Renal pelvis (tissue), 4 donors: ENCODE measurements around the gene TOR1A. TPM values are rescaled to one million over a fixed set of nuclear protein-coding genes. Genes with fewer than 3 reads are reported as not detected.

Experiments used
- DNase-seq: peaks from one replicate; pipeline ENCODE4 v3.0.0-alpha.2; 2013
- polyA plus RNA-seq, 3 donors: library from polyadenylated mRNA; unstranded; fragments of 120-200 nt; gene quantifications; one replicate each; pipeline ENCODE4 v1.2.1, GENCODE V29; 2013; ENCODE audit not compliant: insufficient read length in 3 of 3

The TOR1A gene
- polyA plus RNA-seq, 3 donors, result 39.2 to 44.0 (median 40.0) TPM

DNA sequence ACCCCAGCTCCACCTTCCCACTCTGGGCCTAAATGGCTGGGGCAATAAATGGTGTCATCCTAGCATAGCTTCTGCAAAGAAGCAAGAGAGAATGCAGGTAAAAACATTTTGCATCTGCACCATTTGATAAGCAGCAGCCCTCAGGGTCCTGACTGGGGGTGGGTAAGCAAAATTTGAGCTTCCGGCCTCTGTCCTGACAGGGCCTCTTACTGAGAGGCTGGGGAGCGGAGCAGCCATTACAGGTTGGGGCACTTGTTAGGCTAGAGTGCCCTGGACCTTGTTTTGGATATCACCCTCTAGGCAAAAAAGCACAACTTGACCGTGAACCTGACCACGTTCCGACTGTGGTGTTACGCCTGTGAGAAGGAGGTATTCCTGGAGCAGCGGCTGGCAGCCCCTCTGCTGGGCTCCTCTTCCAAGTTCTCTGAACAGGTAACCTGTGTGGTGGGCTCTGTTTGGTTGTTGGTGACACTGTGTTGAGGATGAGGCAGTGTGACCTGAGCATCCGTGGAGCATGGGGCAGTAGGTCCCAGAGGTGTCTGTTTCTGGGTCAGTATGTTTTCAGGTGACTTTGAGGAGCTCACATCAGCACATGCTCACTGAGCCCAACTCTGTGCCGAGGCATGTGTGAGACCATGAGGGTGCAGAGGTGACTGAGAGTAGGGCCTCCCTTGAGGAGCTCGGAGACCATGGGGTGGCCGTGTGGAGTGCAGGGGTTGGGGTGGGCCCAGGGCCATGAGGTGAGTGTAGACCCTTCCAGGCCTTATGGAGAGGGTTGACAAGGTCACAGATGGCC, 34.4 kb upstream of the TOR1A start:
- DNase-seq, result no peak

DNA sequence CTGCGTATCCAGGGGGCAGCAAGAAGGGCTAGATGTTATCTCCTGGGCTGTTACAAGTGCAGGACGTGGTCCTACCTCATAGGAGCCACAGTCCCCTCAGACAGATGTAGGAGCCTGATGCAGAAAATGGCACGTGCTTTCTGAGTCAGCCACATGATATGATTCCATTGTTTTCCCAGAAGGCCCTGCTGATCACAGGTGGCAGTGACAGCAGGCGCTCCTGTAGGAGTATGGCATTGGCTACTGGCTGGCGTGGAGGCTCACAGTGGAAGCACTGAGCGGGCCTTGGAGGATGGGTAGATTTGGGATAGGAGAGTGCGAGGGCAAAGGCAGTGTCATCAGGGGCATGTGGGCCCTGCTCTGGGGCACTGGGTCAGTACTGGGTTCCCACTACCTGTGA, 33.3 kb upstream of the TOR1A start:
- no peak for DNase-seq

DNA sequence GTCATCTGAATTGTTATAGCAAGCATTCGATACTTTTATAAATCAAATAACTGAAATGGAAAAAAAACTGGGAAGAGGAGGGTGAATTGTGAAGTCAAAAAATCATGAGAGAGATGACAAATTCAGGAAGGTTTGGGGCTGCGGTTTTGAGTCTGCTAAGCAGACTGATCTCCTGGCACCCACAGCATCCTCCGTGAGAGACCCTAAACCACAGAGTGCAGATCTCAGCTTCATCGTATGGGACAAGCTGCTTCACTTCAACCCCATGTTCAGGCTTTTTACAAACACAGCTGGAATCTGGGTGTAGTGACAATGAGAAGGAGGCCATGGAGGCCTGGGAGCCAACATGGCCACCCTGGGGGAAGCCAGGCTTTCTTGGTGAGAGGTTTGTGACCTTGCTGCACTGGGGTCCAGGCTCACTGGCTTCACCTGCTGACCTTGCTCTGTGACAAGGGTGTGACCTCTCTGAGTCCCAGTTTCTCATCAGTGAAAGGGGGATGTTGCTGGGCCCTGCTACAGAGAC, 30.7 kb upstream of the TOR1A start:
- no peak for DNase-seq

DNA sequence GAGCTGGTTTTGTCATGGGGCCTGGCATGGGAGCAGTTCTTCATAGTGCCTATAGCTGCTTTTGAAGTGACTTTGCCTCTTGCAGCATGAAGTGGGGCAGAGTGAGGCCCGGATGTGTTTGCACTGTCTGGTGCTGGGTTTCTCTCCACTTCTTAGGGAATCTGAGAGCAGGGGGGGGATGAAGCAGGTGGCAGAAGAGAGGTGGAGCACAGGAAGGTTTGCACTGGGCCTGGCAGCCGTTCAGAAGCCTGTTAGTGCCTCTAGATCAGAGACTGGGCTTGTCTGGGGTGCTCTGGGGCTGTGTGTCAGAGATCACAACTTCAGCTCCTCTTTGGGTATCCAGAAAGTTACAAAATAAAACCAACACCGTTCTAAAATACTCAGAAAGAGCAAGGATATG, 29.7 kb upstream of the TOR1A start:
- no peak for DNase-seq

DNA sequence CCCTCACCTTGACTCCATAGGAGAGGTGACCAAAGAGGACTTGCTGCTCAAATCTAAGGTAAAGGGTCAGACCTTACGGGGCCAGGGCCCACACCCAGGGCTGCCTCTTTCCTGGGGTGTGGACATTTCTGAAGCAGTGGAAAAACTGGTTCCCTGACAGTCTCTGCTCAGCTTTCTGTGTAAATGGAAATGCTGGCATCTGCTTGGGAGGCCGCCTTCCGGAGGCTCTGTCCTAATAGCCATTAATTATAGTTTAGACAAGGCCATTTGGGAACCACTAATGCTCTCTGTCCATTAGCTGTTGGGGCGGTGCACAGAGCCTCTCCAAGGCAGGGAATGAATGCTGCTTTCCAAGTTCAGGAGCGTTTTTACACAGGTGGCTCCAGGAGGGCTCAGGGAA, 28.6 kb upstream of the TOR1A start:
- DNase-seq, result no peak

DNA sequence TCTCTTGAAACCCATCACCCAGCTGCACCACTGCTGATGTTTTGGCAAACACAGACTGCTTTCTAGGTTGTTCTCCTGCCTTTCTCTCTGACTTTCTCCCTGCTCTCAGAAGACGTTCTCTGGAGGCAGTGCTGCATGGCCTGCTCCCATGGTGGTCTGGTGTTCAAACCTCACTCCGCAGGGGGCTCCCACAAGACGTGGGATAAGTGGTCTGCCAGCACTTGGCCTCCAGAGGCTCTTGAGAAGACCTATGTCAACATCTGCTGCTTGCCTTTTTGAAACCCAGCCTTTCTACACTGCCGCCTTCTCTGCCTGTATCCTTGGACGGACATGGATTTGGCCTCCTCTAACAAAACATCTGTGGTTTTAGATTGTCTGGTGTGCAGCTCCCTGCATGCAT, 27.9 kb upstream of the TOR1A start:
- DNase-seq, result no peak

DNA sequence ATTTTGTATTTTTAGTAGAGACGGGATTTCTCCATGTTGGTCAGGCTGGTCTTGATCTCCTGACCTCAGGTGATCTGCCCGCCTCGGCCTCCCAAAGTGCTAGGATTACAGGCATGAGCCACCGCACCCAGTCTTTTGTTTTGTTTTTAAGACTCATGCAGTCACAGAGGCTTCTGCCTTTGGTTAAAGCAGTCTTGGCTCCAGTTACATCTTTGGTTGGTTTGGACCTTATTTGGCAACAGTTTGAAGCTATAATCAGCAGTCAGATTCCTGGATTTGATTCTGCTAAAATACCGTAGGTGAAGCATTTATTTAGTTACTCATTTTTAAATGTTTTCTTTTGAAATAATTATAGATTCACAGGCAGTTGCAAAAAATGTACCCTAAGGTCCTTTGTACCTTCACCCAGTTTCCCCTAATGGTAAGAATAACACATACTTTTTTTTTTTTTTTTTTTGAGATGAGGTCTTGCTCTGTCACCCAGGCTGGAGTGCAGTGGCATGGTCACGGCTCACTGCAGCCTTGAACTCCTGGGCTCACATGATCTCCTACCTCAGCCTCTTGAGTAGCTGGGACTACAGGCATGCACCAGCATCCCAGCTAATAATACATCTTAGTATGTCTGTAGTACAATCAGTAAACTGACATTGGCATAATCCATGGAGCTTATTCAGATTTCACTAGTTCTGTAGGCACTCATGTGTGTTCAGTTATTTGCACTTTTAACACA, 27.1 kb upstream of the TOR1A start:
- no peak for DNase-seq

DNA sequence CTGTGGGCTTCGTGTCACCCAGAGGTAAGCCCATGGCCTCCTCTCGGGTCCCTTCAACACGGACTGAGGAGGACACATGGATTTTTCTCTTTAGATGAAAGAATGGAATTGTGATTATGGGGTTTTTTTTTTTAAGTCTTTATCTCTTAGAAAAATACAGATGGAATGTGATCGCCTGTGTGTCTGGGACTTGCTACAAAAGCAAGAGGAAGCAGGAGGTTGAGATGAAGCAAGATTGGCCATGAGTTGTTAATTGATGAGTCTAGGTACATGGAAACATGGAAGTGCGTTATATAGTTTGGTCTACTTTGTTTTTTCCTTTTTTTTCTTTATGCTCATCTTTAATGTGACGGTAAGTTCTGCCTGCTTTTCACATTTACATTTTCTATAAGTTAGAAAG, 26.0 kb upstream of the TOR1A start:
- no peak for DNase-seq

DNA sequence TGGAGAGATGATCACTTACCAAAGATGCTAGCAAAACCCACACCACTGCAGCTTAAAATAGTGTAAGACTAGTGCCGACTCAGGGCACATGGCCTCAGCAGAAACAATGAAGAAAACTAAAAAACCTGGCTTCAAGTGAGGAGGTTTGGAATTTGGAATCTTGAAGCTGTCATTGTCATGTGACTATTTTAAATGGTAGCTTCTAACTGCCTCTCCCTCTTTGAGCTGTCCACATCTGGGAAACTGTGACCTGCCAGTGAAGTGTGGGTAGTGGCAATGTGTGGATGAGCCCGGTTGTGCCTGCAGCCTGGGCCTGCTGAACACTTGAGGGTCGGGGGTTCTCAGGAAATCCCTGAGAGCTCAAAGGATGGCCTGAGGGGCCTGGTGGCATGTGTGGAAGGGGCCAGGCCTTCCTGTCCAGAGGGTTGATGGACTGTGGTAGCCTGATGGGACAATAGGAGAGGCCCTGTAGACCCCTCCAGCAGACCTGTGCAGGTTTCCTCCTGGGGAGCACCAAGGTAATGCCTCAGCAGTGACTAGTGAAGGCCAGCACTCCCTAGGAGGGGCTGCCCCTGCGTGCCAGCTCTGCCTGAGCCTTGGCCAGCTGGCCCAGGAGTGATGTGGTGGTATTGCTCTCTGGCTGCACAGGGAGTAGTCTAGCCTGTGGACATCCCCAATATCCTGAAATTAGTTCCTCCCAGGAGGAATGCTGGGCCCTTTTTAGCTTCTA, 24.9 kb upstream of the TOR1A start:
- no peak for DNase-seq

DNA sequence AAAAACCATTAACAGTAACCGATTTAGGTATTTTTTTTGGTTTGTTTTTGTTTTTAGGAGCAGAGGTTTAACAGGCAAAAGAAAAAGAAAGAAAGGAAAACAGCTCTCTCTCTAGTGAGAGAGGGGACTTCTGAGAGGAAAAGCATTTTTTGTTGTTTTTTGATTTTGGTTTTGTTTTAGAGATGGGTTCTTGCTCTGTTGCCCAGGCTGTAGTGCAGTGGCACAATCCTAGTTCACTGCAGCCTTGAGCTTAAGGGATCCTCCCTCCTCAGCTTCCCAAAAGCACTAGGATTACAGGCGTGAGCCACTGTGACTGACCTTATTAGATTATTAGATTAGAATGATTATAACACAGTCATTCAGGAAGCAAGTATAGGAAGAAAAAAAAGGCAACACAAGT, 21.4 kb upstream of the TOR1A start:
- no peak for DNase-seq

DNA sequence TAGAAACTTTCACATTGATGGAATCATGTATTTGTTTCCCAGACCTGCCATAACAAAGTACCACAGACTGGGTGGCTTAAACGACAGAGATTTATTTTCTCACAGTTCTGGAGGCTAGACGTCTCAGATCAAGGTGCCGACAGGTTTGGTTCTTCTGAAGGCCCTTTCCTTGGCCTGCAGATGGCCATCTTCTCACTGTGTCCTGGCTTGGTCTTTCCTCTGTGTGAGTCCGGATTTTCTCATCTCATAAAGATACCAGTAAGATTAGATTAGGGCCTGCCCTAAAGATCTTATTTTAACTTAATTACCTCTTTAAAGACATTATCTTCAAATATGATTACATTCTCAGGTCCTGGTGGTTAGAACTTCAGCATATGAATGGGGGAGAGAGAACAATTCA, 17.1 kb upstream of the TOR1A start:
- no peak for DNase-seq

DNA sequence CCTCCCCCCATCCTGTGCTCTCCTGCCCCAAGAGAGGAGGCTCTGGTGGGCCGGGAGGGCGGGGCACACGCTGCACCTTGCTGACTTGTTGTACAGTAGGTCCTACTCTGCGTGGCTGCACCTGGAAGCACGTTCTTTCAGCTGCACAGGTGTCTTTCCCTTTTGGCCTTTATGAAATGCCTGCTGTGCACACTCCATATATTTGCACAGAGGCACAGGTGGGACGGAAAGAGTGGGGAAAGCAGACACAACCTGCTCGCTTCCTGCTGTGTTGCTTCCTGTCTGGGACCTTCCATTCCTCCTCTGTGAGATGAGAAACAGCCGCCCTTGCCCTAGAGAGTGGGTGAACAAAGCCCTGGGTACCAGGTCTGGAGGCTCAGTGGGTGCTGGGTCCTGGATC, 16.1 kb upstream of the TOR1A start:
- no peak for DNase-seq

DNA sequence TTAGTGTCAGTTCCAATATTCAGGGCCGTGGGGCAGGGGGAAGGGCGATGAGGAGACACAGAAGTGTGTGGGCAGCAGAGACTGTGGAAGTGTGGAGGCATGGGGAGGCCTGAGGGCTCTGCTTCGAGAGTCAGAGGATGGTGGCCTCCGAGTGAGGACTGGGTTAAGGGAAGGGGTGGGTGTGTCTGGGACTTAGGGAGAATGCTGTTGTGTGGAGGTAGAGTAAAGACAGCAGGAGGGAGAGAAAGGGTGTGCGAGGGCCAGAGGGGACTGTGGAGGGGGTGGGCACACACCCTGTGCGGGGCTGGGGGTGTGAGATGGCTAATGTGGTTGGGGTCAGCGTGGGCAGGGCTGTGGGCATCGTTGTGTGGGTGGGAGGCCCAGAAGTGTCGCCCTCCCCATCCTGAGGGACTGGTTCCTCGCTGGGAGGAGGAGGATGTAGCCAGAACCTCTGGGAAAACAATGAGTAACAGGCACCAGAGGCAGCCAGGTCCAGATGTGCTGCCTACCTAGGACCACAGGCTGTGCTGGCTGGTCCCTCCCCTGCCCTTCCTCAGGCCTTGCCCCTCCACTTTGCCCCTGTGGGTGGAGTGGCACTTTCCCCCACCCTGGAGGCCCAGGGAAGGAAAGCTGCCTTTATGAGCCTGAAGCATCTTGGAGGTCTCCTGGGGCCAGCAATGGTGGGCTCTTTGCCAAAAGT, 15.5 kb upstream of the TOR1A start:
- no peak for DNase-seq

DNA sequence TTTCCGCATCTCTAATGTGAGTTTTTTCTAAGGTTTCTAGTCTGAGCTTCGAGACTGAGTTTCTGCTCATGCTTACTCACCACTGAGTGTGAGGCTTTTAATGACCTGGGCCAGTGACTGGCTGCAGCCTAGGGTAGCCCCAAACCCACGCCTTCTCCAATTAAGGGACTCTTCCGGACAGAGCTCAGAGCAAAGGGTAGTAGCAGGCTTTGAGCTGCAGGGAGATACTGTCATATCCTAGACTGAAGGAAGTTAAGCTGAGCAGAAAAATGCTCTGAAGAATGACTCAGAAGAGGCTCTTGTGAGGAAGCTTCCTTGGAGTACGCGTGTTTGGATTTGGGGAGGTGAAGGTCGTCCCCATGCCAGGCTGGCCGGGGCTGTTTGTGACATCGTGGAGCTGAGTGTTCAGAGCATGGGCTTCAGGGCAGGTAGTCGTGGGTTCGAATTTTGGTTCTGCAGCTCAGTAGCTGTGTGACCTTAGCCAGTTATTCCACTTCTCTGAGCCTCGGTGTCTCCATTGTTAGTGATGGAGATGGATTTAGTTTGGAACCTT, 14.8 kb upstream of the TOR1A start:
- DNase-seq, result no peak

DNA sequence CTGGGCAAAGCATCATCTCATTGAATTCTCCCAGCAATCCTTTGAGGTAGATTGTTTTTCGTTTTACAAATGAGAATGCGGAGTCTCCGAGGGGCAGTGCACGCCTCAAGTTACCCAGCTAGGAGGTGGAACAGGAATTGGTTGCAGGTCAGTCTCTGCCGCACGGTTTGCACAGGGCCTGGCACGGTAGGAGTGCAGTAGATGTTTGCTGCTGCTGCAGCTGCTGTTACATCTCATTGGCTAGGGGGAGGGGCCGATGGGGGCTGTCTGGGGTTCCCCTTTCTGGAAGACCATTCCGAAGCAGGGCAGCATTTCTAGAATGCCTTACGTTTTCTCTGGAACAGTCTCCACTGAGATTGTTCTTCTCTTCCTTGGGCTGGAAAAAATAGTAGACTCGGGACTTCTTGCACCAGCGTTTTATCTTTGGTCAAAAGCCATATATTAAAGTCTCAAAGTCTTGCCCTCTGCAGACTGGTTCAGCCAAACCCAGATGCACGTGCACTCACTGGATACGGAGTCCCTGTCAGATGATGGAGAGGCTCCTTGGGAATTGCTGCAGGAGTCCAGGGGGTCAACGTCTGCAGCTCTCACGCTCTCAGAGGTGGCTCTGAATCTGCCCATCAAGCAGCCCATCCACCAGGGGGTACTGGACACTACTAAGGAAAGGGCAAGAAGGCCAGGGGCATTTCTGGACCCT, 12.5 kb upstream of the TOR1A start:
- no peak for DNase-seq

DNA sequence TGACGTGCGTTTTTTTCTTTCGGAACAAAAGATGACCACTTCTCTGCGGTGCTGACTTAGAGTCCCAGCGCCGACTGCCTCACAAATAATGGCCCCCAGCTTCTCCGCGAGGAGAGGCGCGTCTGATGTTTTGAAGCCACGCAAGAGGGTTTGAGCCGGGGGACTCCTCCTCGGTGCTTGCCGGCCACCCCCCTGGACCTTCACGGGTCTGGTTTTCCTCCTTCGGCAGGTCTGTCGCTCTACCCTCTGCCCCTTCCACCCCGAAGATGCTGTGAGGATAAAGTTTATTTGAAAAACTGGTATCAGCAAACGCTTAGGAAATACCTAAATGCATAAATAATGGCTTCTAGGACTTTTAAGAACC, 11.9 kb upstream of the TOR1A start:
- no peak for DNase-seq

DNA sequence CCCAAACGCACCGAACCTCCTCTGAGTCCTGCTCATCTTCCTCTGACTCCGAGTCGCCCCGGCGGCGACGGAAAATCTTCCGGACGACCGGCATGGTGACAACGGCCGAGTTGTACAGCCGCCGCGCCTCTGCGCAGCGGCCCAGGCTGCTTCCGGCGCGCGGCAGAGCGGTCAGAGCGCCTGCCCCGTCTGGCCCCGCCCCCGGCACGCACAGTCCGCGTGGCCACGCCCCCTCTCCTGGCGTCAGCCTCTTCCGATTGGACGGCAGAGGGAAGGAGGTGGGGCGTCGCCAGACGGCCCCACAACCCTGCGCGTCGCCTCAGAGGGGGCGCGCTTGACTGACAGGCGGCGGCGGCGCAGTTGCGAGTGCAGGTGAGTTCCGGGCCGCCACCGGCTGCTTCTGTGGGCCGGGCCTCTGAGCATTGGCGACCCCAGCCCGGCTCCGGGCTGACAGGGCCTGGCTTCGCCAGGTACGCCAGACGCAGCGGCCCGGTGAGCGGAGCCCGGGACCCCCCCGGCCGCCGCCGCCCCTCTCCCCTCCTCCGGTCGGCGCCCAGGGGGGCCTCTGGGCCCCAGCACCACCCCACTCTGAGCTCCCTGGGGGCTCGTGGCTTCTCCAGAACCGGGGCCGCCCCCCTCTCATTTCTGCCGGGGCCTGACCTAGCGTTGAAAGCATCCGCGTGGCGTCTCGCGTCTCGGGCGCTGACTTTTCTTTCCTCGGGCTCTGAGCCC, 11.4 kb upstream of the TOR1A start, which contains the start of the genes C9orf78 and USP20:
C9orf78 (minus strand) TSS at position 148 of the 732 bp plus-strand sequence; CDS start at position 94, 54 bp downstream.
USP20 (plus strand) TSS at position 331 of the 732 bp plus-strand sequence. CDS start 17,098 bp downstream, outside the sequence.
- DNase-seq, result peak; percentile 96

DNA sequence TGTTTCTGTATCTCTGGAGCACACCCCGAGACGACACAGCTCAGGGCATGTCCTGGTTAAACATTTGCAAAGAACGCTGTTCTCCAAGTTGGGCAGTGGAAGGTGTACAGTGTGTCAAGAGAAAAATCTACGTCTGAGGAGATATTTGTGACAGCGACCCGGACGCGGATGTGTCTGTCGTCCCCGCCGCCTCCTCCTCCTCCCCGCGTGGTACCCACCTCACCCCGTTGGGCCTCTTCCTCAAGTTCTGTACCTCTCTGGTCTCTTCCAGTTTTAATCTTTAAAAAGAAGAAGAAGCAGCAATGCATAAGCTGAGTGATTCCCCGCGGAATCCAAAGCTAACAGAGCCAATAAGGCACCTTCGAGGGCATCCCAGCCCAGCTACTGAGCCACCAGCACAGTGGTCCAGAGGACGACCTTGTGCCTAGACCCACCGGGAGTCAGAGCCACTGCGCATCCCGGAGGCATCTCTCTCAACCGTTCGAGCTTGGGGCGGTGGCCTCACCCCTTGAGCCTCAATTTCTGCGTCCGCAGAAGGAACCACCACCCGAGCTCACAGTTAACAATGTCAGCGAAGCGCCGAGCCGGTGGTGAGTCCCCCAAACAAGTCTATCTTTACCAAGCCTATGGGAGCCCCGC, 10.7 kb upstream of the TOR1A start:
- DNase-seq, result no peak

DNA sequence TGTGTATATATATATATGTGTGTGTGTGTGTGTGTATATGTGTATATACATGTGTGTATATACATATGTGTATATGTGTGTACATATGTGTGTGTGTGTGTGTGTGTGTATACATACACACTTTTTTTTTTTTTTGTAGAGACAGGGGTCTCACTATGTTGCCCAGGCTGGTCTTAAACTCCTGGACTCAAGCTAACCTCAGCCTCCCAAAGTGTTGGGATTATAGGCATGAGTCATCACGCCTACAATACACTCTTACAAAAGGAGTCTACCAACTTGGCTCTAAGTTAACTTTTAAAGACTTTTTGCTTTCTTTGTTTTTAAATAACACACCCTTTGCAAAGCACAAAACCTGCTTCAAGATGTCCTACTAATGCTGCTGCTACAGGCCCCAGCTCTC, 9.0 kb upstream of the TOR1A start:
- no peak for DNase-seq

DNA sequence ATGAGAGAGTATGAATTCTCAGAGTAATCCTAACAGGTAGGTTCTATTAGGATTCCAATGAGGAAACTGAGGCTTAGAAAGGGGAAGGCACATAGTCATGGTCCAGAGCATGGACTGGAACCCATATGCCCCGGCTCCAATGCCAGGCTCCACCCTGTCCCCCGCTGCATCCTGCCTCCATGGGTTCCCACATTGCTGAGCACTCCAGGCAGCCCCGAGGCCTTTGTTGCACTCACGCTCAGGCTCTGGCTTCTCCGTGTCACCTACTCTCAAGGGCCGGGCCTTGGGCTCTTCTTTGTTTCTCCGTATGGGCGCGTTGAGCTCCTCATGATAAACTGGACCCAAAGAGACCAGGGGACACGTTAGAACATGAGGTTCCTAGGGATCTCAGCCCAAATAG, 5.0 kb upstream of the TOR1A start:
- no peak for DNase-seq
